C4-2B (cell line): ENCODE data around the gene BTNL9.

Experiments
- ZFX ChIP-seq: fragments of 450-650 bp; IDR thresholded peaks from 2 replicates; pipeline ENCODE4 v1.6.1; 2017
- TF ChIP-seq, protein P1 (sequence below): fragments of 450-650 bp; conservative IDR thresholded peaks from 2 replicates; pipeline ENCODE4 v1.5.1; 2017; ENCODE audit warnings: mild to moderate bottlenecking

DNA sequence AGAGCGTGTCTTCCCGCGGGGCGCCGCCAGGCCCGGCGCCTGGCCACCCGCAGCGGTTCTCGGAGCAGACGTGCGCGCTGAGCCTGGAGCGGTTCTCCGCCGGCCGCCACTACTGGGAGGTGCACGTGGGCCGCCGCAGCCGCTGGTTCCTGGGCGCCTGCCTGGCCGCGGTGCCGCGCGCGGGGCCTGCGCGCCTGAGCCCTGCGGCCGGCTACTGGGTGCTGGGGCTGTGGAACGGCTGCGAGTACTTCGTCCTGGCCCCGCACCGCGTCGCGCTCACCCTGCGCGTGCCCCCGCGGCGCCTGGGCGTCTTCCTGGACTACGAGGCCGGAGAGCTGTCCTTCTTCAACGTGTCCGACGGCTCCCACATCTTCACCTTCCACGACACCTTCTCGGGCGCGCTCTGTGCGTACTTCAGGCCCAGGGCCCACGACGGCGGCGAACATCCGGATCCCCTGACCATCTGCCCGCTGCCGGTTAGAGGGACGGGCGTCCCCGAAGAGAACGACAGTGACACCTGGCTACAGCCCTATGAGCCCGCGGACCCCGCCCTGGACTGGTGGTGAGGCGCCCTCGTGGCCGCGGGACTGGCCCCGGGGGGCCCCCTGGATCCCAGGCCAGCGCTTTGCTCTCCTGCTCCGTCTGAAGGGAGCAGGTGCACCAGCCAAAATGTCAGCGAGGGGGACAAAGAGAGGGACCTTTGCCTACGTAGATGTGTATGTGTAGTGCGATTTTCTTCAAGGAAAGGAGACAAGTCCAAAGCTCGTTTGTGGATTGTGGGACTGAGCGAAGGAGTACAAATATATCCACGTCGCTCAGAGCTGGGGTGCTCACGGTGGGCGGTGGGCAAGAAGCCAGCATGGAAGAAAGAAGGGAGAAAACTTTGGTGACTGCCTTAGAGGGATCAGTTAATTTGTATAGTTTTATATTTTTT, 19.5 kb downstream of the BTNL9 start:
- TF ChIP-seq, protein P1, sequence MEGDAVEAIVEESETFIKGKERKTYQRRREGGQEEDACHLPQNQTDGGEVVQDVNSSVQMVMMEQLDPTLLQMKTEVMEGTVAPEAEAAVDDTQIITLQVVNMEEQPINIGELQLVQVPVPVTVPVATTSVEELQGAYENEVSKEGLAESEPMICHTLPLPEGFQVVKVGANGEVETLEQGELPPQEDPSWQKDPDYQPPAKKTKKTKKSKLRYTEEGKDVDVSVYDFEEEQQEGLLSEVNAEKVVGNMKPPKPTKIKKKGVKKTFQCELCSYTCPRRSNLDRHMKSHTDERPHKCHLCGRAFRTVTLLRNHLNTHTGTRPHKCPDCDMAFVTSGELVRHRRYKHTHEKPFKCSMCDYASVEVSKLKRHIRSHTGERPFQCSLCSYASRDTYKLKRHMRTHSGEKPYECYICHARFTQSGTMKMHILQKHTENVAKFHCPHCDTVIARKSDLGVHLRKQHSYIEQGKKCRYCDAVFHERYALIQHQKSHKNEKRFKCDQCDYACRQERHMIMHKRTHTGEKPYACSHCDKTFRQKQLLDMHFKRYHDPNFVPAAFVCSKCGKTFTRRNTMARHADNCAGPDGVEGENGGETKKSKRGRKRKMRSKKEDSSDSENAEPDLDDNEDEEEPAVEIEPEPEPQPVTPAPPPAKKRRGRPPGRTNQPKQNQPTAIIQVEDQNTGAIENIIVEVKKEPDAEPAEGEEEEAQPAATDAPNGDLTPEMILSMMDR, result no peak
- no peak for TF ChIP-seq ZFX
